ENCODE data around the gene NBPF3.

DNA sequence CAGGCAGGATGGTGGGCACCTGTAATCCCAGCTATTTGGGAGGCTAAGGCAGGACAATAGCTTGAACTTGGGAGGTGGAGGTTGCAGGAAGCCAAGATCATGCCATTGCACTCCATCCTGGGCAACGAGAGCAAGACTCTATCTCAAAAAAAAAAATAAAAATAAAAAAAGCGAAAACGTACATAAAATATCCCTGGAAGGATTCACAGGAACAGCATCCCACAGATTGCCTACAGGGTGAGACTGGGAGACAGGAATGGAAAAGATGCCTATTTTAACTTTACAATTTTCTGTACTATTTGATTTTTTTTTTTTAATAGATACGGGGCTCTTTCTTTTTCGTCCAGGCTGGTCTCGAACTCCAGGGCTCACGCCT lies 604 bp upstream of the NBPF3 start:
- TF ChIP-seq POLR2AphosphoS5 (IDR thresholded peaks at IDR 0.05; ENCODE audit: low read depth, low read length) = no peak
- no peak for TF ChIP-seq CEBPB (IDR thresholded peaks at IDR 0.05; ENCODE audit: low read depth)
- no peak for TF ChIP-seq YY1 (IDR thresholded peaks at IDR 0.05; ENCODE audit: extremely low read depth, insufficient replicate concordance, low read depth, low read length)
- TF ChIP-seq, protein P1, sequence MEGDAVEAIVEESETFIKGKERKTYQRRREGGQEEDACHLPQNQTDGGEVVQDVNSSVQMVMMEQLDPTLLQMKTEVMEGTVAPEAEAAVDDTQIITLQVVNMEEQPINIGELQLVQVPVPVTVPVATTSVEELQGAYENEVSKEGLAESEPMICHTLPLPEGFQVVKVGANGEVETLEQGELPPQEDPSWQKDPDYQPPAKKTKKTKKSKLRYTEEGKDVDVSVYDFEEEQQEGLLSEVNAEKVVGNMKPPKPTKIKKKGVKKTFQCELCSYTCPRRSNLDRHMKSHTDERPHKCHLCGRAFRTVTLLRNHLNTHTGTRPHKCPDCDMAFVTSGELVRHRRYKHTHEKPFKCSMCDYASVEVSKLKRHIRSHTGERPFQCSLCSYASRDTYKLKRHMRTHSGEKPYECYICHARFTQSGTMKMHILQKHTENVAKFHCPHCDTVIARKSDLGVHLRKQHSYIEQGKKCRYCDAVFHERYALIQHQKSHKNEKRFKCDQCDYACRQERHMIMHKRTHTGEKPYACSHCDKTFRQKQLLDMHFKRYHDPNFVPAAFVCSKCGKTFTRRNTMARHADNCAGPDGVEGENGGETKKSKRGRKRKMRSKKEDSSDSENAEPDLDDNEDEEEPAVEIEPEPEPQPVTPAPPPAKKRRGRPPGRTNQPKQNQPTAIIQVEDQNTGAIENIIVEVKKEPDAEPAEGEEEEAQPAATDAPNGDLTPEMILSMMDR (IDR thresholded peaks at IDR 0.05 in 2 of 3, conservative IDR thresholded peaks at IDR 0.05 in 1 of 3; ENCODE audit: borderline replicate concordance in 1 of 3, insufficient read depth in 1 of 3, low read depth in 2 of 3, low read length in 2 of 3) = no peak
- TF ChIP-seq POLR2A (IDR thresholded peaks at IDR 0.05; ENCODE audit: borderline replicate concordance, extremely low read depth, insufficient read depth, insufficient read length) = no peak
- TF ChIP-seq, protein P2, sequence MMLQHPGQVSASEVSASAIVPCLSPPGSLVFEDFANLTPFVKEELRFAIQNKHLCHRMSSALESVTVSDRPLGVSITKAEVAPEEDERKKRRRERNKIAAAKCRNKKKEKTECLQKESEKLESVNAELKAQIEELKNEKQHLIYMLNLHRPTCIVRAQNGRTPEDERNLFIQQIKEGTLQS (IDR thresholded peaks at IDR 0.05) = no peak
